Adrenal gland (tissue), 12 donors: ENCODE measurements around the gene CSHL1. TPM values are rescaled to one million over a fixed set of nuclear protein-coding genes. Genes with fewer than 3 reads are reported as not detected.

ENCODE experiments used
- DNase-seq, 7 donors: peaks; one replicate each; pipeline ENCODE4 v3.0.0-alpha.2; 2019 to 2020
- H3K27ac ChIP-seq, 5 donors: fragments of 200-600 bp; sonication (generic) in 4 of 5; 1 replicate in 3 of 5; 2 replicates in 2 of 5; pipeline versions ENCODE4 v1.5.1 to v1.8.0; 2016 to 2020; ENCODE audit warnings: mild to moderate bottlenecking in 1 of 5
- H3K27me3 ChIP-seq: fragments of 200-600 bp; 2 replicates; pipeline ENCODE4 v1.8.0; 2021
- H3K36me3 ChIP-seq, 2 donors: fragments of 200-600 bp; replicated peaks in 1 of 2; 1 replicate in 1 of 2; 2 replicates in 1 of 2; pipeline versions ENCODE4 v1.5.1 to v1.8.0; 2018 to 2022
- H3K4me1 ChIP-seq, 2 donors: fragments of 200-600 bp; replicated peaks in 1 of 2; 1 replicate in 1 of 2; 2 replicates in 1 of 2; pipeline versions ENCODE4 v1.5.1 to v1.8.0; 2018 to 2021
- H3K4me3 ChIP-seq, 4 donors: fragments of 200-600 bp; sonication (generic) in 3 of 4; one replicate each; pipeline ENCODE4 v1.5.1; 2016 to 2018
- H3K9me3 ChIP-seq, 3 donors: fragments of 200-600 bp; sonication (generic) in 1 of 3; replicated peaks in 1 of 3; 1 replicate in 2 of 3; 2 replicates in 1 of 3; pipeline versions ENCODE4 v1.5.1 to v1.8.0; 2016 to 2021
- CTCF ChIP-seq, 6 experiments: fragments of 450-650 bp in 4 of 6; fragments of 200-600 bp in 2 of 6; sonication (generic) in 1 of 6; IDR thresholded peaks; 1 replicate in 5 of 6; 2 replicates in 1 of 6; pipeline versions ENCODE4 v1.5.1 to v1.8.0; 2016 to 2021; ENCODE audit warnings: antibody characterized with exemption in 6 of 6, mild to moderate bottlenecking in 2 of 6, moderate library complexity in 1 of 6
- POLR2A ChIP-seq, 2 donors: fragments of 450-650 bp; IDR thresholded peaks; one replicate each; pipeline ENCODE4 v1.6.1; 2017; ENCODE audit warnings: antibody characterized with exemption in 2 of 2, mild to moderate bottlenecking in 2 of 2, moderate library complexity in 1 of 2
- WGBS, 4 donors: extraction: QIAGEN DNeasy Blood & Tissue Kit in 2 of 4; methylation state at CpG; one replicate each; pipeline versions ENCODE4 v1.1.5 to v1.1.7; 2013 to 2017; 5-methylcytosine and 5-hydroxymethylcytosine counted together
- intact Hi-C, 2 donors: fragments of 100-400 bp; cut with DNase I; formaldehyde crosslinking; loops; one replicate each; pipeline versions ENCODE4 v1.14.1 to v1.15.0; 2022 to 2023
- polyA plus RNA-seq, 3 donors: library from polyadenylated mRNA; stranded (reverse); fragments of 200-250 nt in 2 of 3; fragments of 350-450 nt in 1 of 3; fragmentation: Illumina TruSeq in 1 of 3; extraction: RNeasy Lipid Tissue Mini Kit (QIAGEN cat#74804) in 1 of 3; gene quantifications; one replicate each; pipeline ENCODE4 v1.2.3, GENCODE V29; 2013 to 2014
- total RNA-seq, 9 donors: library from RNA; depleted of rRNA in 4 of 9; stranded (reverse); fragments of >200 nt in 4 of 9; fragments of 120-200 nt in 1 of 9; fragmentation: NEBNext Ultra II Directional in 1 of 9; extraction: Animal tissue kit (Norgen Biotek cat#: 25700) in 1 of 9; gene quantifications; one replicate each; pipeline versions ENCODE4 v1.1.0 to v1.2.4, GENCODE V29; 2013 to 2023
- donor health status: healthy with polysubstance abuse.
- donor health status: Bipolar disorder and iron deficiency.
- donor health status: DM: yes; HTN: yes; CAD: no.
- donor health status: DM: no; HTN: no; CAD: no.
- donor health status: DM: no; HTN: no; CAD: no.
- donor health status: DM: yes; HTN: yes; CAD: no.

CSHL1 gene
- total and polyA plus RNA-seq, 12 donors, result not detected

- no peak overlapping the region for H3K27ac ChIP-seq
- no peaks in the 10 kb centered on the region for H3K36me3 ChIP-seq
- intact Hi-C loops, result no loop called here
- WGBS, 4 donors, result 63 to 90% (median 76%) methylated on average over 1 to 6 of the region's 6 CpGs
- H3K4me1 ChIP-seq, result no peaks in the 10 kb centered on the region
- no peak for DNase-seq
- no peaks in the 10 kb centered on the region for H3K9me3 ChIP-seq
- no peak overlapping the region for H3K4me3 ChIP-seq
- TF ChIP-seq POLR2A (IDR thresholded peaks at IDR 0.05), result no peak
- TF ChIP-seq CTCF (IDR thresholded peaks at IDR 0.05), result no peak
- H3K27me3 ChIP-seq, result no peaks in the 10 kb centered on the region
Measured at GRCh38 chr17:63945784-63946439, 34.9 kb upstream of the CSHL1 start.

GRCh38 chr17:63944736-63945499 lies 33.9 kb upstream of the CSHL1 start:
- intact Hi-C loops, result no loop called here
- TF ChIP-seq CTCF (IDR thresholded peaks at IDR 0.05) (no peak), POLR2A (IDR thresholded peaks at IDR 0.05) (no peak)
- Histone ChIP-seq H3K4me3 (no peak overlapping the region), H3K36me3 (no peaks in the 10 kb centered on the region), H3K4me1 (no peaks in the 10 kb centered on the region), H3K27me3 (no peaks in the 10 kb centered on the region), H3K27ac (no peak overlapping the region), H3K9me3 (no peaks in the 10 kb centered on the region)
- no peak for DNase-seq
- WGBS, 4 donors, result 78 to 88% (median 80%) methylated on average over 7 to 24 of the region's 24 CpGs

GRCh38 chr17:63943745-63944144 lies 32.7 kb upstream of the CSHL1 start:
- H3K27me3 ChIP-seq, result no peaks in the 10 kb centered on the region
- H3K4me3 ChIP-seq, result no peak overlapping the region
- TF ChIP-seq CTCF (IDR thresholded peaks at IDR 0.05), result no peak
- no peak for TF ChIP-seq POLR2A (IDR thresholded peaks at IDR 0.05)
- 84 to 92% (median 88%) methylated on average over 8 to 9 of the region's 9 CpGs for WGBS, 4 donors
- H3K9me3 ChIP-seq, result no peaks in the 10 kb centered on the region
- no peaks in the 10 kb centered on the region for H3K4me1 ChIP-seq
- intact Hi-C loops, result no loop called here
- DNase-seq, result no peak
- H3K27ac ChIP-seq, result no peak overlapping the region
- H3K36me3 ChIP-seq, result no peaks in the 10 kb centered on the region

DNA sequence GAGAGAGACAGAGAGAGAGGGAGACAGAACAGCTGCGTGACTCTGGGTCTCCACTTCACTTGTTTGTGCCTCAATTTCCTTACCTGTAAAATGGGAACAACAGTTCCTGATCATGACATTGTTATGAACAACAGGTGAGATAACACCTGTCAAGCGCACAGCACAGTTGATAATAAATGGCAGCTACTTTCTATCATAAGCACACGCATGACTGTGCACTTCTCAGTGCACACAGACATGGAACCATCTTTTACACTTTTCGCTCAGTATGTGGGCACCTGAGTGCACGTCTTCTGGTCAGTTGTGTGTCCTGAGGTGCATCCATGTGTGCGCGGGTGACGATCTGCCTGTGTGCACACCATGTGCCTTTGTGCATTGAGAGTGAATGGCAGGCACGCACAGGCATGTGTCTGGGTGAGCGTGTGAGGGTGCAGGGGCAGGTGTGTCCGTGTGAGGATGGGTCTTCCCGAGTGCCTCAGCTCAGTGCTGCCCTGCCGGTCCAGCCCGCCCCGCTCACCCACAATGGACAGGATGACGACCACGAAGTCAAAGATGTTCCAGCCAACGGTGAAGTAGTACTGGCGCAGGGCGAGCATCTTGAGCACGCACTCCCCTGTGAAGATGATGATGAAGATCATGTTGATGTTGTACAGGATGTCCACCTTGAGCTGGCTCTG lies 31.4 kb upstream of the CSHL1 start:
- no peak for DNase-seq
- H3K27ac ChIP-seq, result no peak overlapping the region
- no peaks in the 10 kb centered on the region for H3K9me3 ChIP-seq
- intact Hi-C loops, result no loop called here
- TF ChIP-seq CTCF (IDR thresholded peaks at IDR 0.05), result no peak
- TF ChIP-seq POLR2A (IDR thresholded peaks at IDR 0.05), result no peak
- H3K36me3 ChIP-seq, result no peaks in the 10 kb centered on the region
- no peaks in the 10 kb centered on the region for H3K4me1 ChIP-seq
- WGBS, 4 donors, result 91 to 96% (median 94%) methylated on average over 16 to 21 of the region's 21 CpGs
- H3K4me3 ChIP-seq, result no peak overlapping the region
- no peaks in the 10 kb centered on the region for H3K27me3 ChIP-seq
